ENCODE measurements around the gene PRKAG2. TPM values are rescaled to one million over a fixed set of nuclear protein-coding genes. Genes with fewer than 3 reads are reported as not detected.

PRKAG2 gene
- total and polyA plus RNA-seq, 2 of the 8 experiments (the other 6 are each of a cell fraction or from before 2014, with no cell fraction given): 7.5 to 18.1 TPM

DNA sequence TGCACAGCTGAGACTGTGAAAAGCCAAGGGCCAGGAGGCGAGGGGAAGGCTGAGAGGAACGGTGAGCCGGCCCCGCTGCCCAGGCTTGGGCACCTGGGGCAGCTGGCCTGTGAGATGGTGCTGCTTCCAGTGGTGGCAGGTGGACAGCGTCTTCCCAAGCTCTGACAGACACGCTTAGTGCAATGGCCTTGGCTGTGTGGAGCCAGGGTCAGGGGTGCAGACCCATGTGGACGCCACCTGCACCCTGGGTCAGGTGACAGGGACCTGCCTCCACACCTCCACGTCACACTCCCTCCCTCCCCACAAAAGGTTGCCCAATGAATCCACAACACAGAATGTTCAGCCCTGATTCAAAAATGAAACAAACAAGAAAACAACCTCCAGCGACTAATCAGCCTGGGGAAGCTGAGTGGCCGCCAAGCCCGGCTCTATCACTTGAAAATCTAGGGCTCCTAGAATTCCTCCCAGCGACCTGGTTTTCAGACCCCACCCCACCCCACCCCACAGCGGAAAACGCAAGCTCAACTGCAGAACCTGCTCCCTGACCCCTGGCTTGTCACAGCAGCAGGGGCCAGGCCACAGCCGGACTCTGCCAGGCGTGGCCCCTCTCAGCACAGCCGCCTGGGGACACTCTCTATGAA is 54.3 kb downstream of the PRKAG2 start:
- DNase-seq (ENCODE audit: low read depth in 1 of 2, low spot score in 2 of 2) (no peak), FAIRE-seq (no peak)
- no peak overlapping the region for H3K4me2 ChIP-seq (ENCODE audit: insufficient read depth in 1 of 2, low read depth in 2 of 2, low read length in 2 of 2)
- H3K4me1 ChIP-seq (replicated peaks in 1 of 4; ENCODE audit: control insufficient read depth in 3 of 4, insufficient read depth in 4 of 4, low read length in 3 of 4): no peaks in the 10 kb centered on the region; a peak in 1 of 7 replicates
- no peak overlapping the region for H4K91ac ChIP-seq (replicated peaks; ENCODE audit: insufficient read length, low read length)
- no peak overlapping the region for H2BK120ac ChIP-seq (replicated peaks; ENCODE audit: low read depth, low read length)
- peak overlapping the region; percentile 37; the same call in 1 of the 2 replicates for H4K8ac ChIP-seq (ENCODE audit: extremely low read depth, insufficient read depth, low read length)
- no peak overlapping the region for H3K14ac ChIP-seq (ENCODE audit: insufficient read length)
- H3K79me1 ChIP-seq (ENCODE audit: low read depth, low read length): no peaks in the 10 kb centered on the region
- H3K27me3 ChIP-seq (replicated peaks in 1 of 4; ENCODE audit: control insufficient read depth in 3 of 4, extremely low read depth in 1 of 4, insufficient read depth in 3 of 4, low read length in 3 of 4): no peaks in the 10 kb centered on the region
- H2BK12ac ChIP-seq (ENCODE audit: low read depth, low read length): no peak overlapping the region
- H3K23me2 ChIP-seq (ENCODE audit: low read depth, low read length): no peaks in the 10 kb centered on the region
- no peak overlapping the region for H2AFZ ChIP-seq (ENCODE audit: low read length)
- no peak overlapping the region for H3K4me3 ChIP-seq (ENCODE audit: extremely low read depth in 1 of 4, insufficient read depth in 2 of 4, low read depth in 3 of 4, low read length in 4 of 4)
- H3K4ac ChIP-seq (replicated peaks; ENCODE audit: insufficient read length, low read depth, low read length): no peak overlapping the region
- no peak overlapping the region for H3K56ac ChIP-seq (replicated peaks; ENCODE audit: insufficient read length, low read depth, low read length)
- H3K27ac ChIP-seq (ENCODE audit: low read depth, low read length): no peak overlapping the region
- no peak overlapping the region for H3K9ac ChIP-seq (replicated peaks in 1 of 4; ENCODE audit: extremely low read depth in 1 of 4, low read depth in 3 of 4, low read length in 3 of 4)
- H4K5ac ChIP-seq (ENCODE audit: insufficient read length, low read depth, low read length): no peak overlapping the region
- H2BK15ac ChIP-seq (ENCODE audit: low read length): 0 out of 2 replicates have a peak overlapping the region, but pooled peaks have one; percentile 16
- POLR2A ChIA-PET (ENCODE audit: partially characterized antibody): interaction anchor here (0.7 kb wide), 1 partner anchor 28 kb away, joined by 3 read pairs; no protein-coding TSS in a partner anchor
- CTCF ChIA-PET (ENCODE audit: partially characterized antibody): interaction anchor here (1.2 to 1.3 kb wide), 2 partner anchors 39 to 60 kb away, joined by 3 to 5 read pairs; no protein-coding TSS in a partner anchor
- H2BK5ac ChIP-seq (ENCODE audit: low read depth, low read length): 0 out of 2 replicates have a peak overlapping the region, but pooled peaks have one; percentile 52
- 88% methylated on average over 14 of the region's 17 CpGs; no CpG with 5 or more reads in 1 of the 2 experiments for WGBS, 2 experiments (ENCODE audit: extremely low coverage in 1 of 2, insufficient coverage in 1 of 2, insufficient read length in 1 of 2, insufficient replicate concordance in 2 of 2, low coverage in 1 of 2, low lambda C conversion rate in 2 of 2, missing lambda C conversion rate in 1 of 2)
- H3K9me3 ChIP-seq (ENCODE audit: insufficient read depth in 2 of 2, low read depth in 1 of 2, low read length in 1 of 2): no peaks in the 10 kb centered on the region
- no peak overlapping the region; the same call in none of the 2 replicates for H3K18ac ChIP-seq (ENCODE audit: extremely low read depth, low read length)
- H3K36me3 ChIP-seq (ENCODE audit: control insufficient read depth in 2 of 4, insufficient read depth in 4 of 4, low read length in 3 of 4): no peaks in the 10 kb centered on the region
- no peak overlapping the region for H2BK20ac ChIP-seq (ENCODE audit: low read length)
- H4K20me1 ChIP-seq (replicated peaks in 1 of 2; ENCODE audit: control insufficient read depth in 1 of 2, insufficient read depth in 2 of 2, low read length in 2 of 2): no peaks in the 10 kb centered on the region
- TF ChIP-seq HDAC6 (IDR thresholded peaks at IDR 0.05; ENCODE audit: low read depth, low read length): no peak
- TF ChIP-seq, protein P1, sequence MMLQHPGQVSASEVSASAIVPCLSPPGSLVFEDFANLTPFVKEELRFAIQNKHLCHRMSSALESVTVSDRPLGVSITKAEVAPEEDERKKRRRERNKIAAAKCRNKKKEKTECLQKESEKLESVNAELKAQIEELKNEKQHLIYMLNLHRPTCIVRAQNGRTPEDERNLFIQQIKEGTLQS (IDR thresholded peaks at IDR 0.05; ENCODE audit: insufficient read depth, low read depth, low read length): no peak
- no peak for TF ChIP-seq CHD1 (IDR thresholded peaks at IDR 0.05; ENCODE audit: low read depth, low read length)
- TF ChIP-seq, protein P2, sequence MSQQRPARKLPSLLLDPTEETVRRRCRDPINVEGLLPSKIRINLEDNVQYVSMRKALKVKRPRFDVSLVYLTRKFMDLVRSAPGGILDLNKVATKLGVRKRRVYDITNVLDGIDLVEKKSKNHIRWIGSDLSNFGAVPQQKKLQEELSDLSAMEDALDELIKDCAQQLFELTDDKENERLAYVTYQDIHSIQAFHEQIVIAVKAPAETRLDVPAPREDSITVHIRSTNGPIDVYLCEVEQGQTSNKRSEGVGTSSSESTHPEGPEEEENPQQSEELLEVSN (IDR thresholded peaks at IDR 0.05): no peak
- H2AK5ac ChIP-seq (ENCODE audit: low read depth, low read length): 0 out of 2 replicates have a peak overlapping the region, but pooled peaks have one; percentile 82
- H3K23ac ChIP-seq (ENCODE audit: insufficient read length): no peak overlapping the region
- no peaks in the 10 kb centered on the region for H3K79me2 ChIP-seq (ENCODE audit: control insufficient read depth in 1 of 2, insufficient read depth in 2 of 2, low read length in 2 of 2)

Data from H1 (cell line).